GM21619 (cell line): Measurements from ENCODE around the gene GJD3.

ENCODE experiments used
- ATAC-seq: cut with Tn5 transposase; IDR thresholded peaks from one replicate; pipeline ENCODE4 v1.9.1; 2021; ENCODE audit not compliant: unreplicated experiment

Gene GJD3

DNA sequence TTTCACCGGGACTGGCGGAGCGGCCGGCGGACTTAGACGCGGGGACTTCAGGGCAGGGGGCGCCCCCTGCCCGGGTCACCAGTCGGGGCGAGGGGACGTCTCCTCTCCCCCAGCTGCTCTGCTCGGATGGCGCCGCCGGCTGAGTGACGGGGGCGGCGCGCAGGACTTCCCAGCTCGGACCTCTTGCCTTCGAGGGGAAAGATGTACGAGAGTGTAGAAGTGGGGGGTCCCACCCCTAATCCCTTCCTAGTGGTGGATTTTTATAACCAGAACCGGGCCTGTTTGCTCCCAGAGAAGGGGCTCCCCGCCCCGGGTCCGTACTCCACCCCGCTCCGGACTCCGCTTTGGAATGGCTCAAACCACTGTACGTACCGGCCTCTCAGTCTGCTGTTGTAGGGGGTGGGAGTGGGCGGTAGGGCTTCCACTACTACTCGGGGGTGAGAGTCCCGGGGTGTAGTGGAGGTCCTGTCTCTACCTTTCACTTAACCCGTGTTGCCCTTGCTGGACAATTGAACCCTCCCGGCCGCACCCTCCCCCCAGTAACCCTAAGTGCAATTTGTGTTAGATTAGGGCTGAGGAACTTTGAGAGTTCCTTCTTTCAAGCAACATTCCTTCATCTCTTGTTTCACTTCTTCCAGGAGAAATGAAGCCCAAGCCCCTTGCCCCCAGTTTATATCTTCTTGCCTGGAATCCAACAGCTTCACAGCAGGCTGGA is 21.9 kb downstream of the GJD3 start:
- ATAC-seq = no peak

GRCh38 chr17:40341808-40342503 is 22.6 kb downstream of the GJD3 start:
- ATAC-seq = no peak

DNA sequence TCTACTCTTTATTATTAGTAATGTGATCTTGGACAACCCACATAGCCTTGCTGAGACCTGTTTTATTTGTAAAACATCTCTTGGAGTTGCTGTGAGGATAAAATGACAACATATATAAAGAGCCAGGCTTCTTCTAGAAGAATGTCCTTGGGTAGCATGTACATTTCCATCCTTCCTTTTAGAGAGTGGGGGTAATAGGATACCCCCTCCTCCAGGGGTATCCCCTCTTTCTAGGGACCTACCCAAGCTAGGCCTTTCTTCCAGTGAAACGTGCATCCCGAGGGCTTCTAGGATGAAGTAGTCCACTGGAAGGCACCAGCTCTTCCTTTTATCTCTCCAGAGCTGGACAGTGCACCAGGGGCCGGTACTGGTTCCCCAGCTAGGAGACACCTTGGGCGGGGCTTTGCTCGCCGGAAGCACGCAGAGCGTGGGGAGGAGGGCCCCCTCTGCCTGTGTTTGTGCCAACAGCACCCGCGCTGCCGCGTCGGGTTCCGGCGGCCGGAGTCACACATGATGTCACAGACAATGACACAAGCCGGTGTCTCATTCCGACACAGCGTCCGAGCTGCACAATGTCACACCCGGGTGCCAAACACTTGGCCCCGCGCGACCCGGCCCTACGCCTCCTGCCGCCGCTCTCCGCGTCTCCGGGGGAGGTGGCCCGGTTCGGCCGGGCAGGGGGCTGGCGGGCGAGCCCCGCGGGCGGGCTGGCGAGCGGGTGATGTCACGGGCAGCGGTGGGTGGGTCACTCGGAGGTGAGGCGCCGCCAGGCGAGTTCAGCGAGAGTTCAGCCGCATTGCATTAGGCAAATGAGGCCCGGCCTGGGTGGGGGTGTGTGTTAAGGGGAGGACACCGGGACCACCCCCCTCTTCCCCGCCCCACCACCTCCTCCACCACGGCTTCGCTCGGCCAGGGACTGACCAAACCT is 23.4 kb downstream of the GJD3 start:
- ATAC-seq = peak; percentile 58

GRCh38 chr17:40340327-40340726 is 24.2 kb downstream of the GJD3 start:
- ATAC-seq = no peak

- no peak for ATAC-seq
Measured at GRCh38 chr17:40338941-40339649, 25.4 kb downstream of the GJD3 start.

DNA sequence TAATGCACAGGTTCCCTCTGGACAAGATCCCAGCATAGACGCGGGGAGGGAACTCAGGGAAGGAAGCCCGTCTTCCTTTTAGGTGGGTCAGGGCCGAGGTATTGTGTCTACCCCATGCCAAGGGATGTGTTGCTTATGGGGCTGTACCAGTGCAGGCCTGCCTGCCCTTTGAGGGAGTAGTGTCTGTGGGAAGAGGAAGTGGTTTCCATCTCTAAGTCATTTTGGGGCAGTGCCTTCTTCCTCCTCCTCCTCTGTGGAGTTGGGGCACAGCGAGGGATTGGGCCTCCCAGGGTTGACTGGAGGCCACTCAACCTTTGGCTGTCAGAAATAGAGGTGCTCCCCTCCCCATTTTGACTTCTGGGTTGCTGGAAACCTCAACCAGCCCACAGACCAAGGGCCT is 26.5 kb downstream of the GJD3 start:
- ATAC-seq = no peak

GRCh38 chr17:40337351-40337750 is 27.2 kb downstream of the GJD3 start:
- ATAC-seq = no peak

DNA sequence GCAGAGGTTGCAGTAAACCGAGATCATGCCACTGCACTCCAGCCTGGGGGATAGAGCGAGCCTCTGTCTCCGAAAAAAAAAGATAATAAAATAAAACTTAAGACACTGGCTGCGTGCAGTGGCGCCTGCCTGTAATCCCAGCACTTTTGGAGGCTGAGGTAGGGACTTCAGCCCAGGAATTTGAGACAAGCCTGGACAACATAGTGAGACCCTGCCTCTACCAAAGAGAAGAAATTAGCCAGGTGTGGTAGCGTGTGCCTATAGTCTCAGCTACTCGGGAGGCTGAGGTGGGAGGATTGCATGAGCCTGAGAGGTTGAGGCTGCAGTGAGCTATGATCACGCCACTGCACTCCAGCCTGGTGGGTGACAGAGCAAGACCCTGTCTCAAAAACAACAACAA is 28.9 kb downstream of the GJD3 start:
- no peak for ATAC-seq

- no peak for ATAC-seq
Measured at GRCh38 chr17:40333781-40334448, 30.6 kb downstream of the GJD3 start.

GRCh38 chr17:40331743-40332641 is 32.5 kb downstream of the GJD3 start:
- no peak for ATAC-seq

- ATAC-seq = no peak
Measured at GRCh38 chr17:40330850-40331470, 33.6 kb downstream of the GJD3 start.

- ATAC-seq = no peak
Measured at GRCh38 chr17:40329839-40330794, 34.4 kb downstream of the GJD3 start.

- no peak for ATAC-seq
Measured at GRCh38 chr17:40328386-40328766, 36.2 kb downstream of the GJD3 start.

DNA sequence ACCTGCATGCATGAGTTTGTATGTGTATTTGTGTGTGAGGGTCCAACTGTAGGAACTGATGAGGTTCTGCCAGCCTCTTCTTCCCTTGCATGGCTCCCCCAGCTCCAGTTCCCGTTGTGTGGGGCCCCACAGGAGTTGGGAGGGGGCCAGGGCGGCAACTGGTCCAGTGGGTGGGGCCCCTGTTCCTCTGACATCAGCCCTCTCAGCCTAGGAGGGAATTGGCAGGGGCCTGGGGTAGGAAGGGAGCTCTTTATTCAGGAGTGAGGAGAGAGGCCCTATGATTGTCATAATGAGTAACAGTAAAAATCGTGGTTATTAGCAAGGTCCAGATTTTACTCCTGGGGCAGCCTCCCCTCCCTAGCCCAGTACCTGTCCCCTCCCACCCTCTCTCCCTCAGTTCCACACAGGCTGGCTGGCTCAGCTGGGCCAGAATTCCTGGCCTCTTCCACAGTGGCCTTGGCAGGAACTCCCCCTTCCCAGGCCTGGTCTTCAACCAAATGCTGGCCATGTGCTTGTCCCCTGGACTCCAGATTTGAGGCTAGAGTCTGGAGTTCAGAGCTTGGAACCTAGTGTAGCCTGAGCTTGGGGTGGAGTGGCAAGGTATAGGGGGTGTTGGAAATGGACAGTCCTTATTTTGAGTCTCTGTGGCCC is 36.7 kb downstream of the GJD3 start:
- no peak for ATAC-seq

DNA sequence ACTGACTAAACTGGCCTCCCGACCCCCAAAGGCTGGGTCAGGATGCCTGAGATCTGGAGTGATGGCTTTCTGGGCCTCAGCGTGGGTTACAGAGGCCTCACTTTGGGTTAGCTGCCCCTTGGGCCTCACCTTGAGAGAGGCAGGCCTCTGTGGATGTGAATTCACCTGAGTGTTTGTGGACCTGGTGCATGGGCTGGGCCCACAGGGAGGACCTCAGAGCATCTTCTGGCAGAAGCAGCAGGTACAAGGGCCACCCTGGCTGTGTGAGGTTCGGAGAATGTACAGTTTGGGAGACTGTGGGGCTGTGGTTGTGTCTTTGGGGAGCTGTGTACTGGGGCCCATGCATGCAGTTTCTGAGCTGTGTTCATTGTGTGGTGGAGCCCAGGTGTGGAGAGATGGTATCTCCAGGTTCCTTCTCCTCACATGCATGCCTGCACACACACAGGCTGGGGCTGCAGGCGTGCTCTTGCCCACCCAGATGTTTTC is 37.2 kb downstream of the GJD3 start:
- no peak for ATAC-seq

DNA sequence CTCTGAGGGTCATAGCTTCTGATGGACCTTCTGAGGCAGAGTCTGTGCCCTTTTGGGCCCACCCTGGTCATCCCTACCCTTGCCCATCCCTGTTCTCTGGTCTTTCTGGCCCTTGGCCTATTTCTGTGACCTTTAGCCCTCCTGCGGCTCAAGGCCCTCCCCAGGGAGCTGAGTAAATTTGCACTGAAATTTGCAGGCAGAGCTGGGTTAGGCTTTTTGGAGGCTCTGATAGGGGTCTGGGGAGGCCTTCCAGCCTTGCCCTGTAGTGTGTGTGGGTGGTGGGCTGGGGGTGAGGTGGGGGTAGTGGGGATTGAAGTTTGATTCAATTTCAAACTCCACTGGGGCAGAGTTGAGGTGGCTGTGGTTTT is 37.7 kb downstream of the GJD3 start:
- no peak for ATAC-seq
